HG02642 (cell line): ENCODE data around the gene PTPN7.
"Not testable (repeated sequence)": the region's sequence is repeated elsewhere in the genome, so short reads cannot be mapped to it uniquely, and the experiment has no call there.

Source experiments
- ATAC-seq: cut with Tn5 transposase; IDR thresholded peaks from one replicate; pipeline ENCODE4 v1.9.1; 2021; ENCODE audit warnings: mild to moderate bottlenecking; ENCODE audit not compliant: unreplicated experiment, poor library complexity

The PTPN7 gene

GRCh38 chr1:202154148-202154765 is 6.1 kb downstream of the PTPN7 start:
- ATAC-seq: no peak

DNA sequence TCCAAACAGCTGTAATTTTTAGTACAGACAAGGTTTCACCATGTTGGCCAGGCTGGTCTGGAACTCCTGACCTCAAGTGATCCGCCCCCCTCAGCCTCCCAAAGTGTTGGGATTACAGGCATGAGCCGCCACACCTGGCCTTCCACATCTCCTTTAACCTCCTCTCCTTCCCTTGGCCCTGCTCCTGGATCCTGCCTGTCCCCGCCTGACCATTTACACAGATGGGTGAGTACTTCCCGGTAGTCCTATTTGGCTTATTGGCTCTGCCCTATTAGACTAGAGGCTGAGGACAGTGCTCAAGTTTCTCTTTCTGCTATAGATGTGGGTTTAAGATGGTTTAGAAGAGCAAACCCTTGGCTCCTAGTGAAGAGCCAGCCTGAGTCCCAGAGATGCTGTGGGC is 7.1 kb downstream of the PTPN7 start:
- ATAC-seq: no peak

GRCh38 chr1:202152399-202152798 is 8.0 kb downstream of the PTPN7 start:
- ATAC-seq: no peak

DNA sequence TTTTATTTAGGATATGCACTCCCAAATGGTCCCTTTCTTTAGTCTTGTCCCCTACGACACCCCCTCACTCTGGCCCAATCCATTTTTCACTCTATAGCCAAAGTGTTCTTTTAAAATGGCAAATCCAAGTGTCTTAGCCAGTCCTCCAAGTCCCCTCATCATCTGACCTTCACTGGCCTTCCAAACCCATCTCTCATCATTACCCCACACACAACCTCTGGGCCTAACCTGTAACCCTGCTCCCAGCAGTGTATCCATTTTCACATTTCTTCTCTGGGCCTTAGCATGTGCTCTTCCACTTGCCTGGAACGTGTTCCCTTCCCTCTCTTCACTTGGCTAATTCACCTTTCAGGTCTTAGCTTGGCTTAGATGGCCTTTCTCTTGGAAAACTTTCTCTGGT is 9.4 kb downstream of the PTPN7 start:
- no peak for ATAC-seq

GRCh38 chr1:202150602-202151001 is 9.8 kb downstream of the PTPN7 start:
- no peak for ATAC-seq

GRCh38 chr1:202150187-202150586 is 10.2 kb downstream of the PTPN7 start:
- ATAC-seq: no peak

DNA sequence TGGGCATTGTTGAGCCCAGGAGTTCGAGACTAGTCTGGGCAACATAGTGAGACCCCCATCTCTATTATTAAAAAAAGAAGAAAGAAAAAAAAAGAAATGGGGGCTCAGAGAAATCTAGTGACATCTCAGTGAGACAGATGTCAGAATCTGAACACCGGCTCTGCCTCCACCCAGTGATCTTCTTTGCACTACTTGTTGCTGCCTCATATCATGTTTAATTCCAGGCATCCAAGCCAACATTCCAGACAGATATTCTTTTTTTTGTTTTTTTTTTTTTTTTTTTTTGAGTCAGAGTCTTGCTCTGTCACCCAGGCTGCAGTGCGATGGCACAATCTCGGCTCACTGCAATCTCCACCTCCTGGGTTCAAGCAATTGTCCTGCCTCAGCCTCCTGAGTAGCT is 10.8 kb downstream of the PTPN7 start:
- no peak for ATAC-seq

GRCh38 chr1:202148391-202148790 is 12.0 kb downstream of the PTPN7 start:
- ATAC-seq: no peak

GRCh38 chr1:202146993-202147392 is 13.4 kb downstream of the PTPN7 start:
- ATAC-seq: no peak

DNA sequence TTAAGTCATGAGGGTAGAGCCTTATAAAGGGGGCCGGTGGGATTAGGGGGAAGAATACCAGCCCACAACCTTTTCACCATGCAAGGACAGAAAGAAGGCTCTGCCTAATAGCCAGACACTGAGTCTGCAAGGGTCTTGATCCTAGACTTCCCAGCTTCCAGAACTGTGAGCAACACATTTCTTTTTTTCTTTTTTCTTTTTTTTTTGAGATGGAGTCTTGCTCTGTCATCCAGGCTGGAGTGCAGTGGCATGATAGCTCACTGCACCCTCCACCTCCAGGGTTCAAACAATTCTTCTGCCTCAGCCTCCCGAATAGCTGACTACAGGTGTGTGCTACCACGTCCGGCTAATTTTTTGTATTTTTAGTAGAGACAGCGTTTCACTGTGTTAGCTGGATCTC is 14.1 kb downstream of the PTPN7 start:
- no peak for ATAC-seq

DNA sequence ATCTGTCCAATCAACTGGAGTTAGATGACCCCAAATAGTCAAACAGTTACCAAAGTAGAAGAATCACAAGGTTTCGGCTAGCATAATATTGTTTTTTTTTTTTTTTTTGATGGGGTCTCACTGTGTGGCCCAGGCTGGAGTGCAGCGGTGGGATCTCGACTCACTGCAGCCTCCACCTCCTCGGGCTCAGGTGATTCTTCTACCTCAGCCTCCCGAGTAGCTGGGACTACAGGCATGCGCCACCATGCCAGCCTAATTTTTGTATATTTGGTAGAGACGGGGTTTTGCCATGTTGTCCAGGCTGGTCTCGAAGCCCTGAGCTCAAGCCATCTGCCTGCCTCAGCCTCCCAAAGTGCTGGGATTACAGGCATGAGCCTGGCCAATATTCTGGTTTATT is 14.7 kb downstream of the PTPN7 start:
- ATAC-seq: not testable (repeated sequence)

- no peak for ATAC-seq
Measured at GRCh38 chr1:202145068-202145743, 15.2 kb downstream of the PTPN7 start.

- peak; percentile 68 for ATAC-seq
Measured at GRCh38 chr1:202144402-202145067, 15.9 kb downstream of the PTPN7 start, which contains the start of gene ARL8A. ARL8A (minus strand) TSS chr1:202144737; CDS start chr1:202144572, 165 bp downstream.

DNA sequence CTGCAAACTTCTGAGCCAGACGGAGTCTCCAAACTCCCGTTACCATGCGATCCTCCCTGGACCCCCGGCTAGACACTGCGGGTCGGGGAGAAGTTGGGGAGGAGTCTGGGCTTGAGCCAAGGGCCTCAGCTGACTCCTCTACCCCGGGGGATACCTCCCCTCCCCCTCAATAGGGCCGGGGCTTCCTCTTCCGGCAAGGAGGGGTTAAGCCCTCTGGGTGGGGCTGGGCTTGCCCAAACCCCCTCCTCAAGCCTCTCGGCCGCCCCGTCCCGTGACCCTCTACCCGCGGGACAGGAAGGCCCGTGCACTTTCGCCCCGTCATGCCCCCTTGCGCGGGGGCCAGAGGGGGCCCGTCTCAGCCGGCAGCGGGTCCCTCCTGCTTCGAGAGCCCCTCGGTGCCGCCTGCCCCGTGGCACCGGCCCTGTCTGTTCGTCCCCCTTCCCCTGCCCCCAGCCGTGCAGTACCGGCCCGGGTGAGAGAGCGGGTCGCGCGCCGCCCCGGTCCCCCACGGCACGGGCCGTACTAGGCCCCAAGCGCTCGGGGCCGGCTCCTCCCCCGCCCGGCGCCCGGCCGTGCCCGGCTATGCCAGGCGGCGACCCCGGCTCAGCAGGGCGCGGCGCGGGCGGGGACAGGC is 16.5 kb downstream of the PTPN7 start:
- peak; percentile 55 for ATAC-seq

GRCh38 chr1:202143011-202143767 is 17.2 kb downstream of the PTPN7 start:
- peak; percentile 24 for ATAC-seq

GRCh38 chr1:202141468-202141867 is 18.9 kb downstream of the PTPN7 start:
- not testable (repeated sequence) for ATAC-seq

DNA sequence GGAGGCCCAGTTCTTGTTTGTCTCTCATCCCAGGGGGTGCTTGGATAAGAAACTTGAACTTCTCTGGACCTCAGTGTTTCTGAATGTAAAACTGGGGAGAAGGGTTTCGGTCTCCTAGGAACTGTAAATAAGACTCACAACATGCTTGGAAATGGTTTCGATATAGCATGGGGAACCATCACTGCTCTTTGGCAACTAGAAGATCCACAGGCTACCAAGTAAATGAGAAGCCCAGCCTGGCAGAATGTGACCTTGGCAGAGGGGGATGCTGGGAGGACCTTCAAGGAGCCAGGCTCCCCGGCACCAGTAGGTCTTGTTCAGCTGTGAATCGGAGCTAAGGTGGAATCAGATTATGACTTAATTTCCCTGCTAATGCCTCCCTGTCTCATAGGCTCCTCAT is 19.6 kb downstream of the PTPN7 start:
- no peak for ATAC-seq

DNA sequence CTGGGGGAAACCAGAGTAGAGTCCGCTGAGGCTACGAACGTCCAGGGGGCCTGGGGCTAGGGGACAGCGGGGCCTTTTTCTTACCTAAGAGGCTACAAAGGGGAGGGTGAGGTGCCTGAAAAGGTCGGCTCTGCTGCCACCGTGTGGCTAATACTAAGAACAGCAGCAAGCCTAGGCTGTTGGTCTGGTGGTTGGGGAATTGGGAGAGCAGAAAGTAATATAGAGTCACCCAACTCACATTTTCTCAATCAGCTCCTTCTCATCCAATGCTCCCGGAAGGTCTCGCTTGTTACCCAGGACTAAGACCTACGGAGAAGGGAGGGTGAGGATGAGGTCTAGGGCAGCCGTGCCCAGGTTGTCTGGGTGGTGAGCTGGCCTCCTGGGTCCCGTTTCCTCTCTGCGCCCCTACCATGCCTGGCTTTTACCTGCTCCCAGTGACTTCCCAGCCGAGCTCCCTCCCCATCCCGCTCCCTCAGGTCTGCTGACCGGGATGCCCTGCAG is 25.1 kb downstream of the PTPN7 start:
- no peak for ATAC-seq

GRCh38 chr1:202134645-202135172 is 25.7 kb downstream of the PTPN7 start:
- no peak for ATAC-seq

GRCh38 chr1:202133989-202134388 is 26.4 kb downstream of the PTPN7 start:
- ATAC-seq: no peak
